GF-D8 (cell line): ENCODE results near the gene KCTD13.
"Not testable (repeated sequence)": the region's sequence is repeated elsewhere in the genome, so short reads cannot be mapped to it uniquely, and the experiment has no call there.

Source experiments
- DNase-seq: peaks from one replicate; lab custom pipeline; 2025; lab: John Stamatoyannopoulos, UW

The KCTD13 gene

GRCh38 chr16:29907973-29908372 is 18.1 kb downstream of the KCTD13 start:
- DNase-seq = no peak

GRCh38 chr16:29906520-29907244 is 19.3 kb downstream of the KCTD13 start:
- no peak for DNase-seq

- DNase-seq = no peak
These were observed 20.4 kb downstream of the KCTD13 start for GRCh38 chr16:29905668-29906067.

GRCh38 chr16:29904947-29905346 is 21.1 kb downstream of the KCTD13 start:
- no peak for DNase-seq

- no peak for DNase-seq
These were observed 22.4 kb downstream of the KCTD13 start for GRCh38 chr16:29903590-29903989.

GRCh38 chr16:29901607-29901945 is 24.4 kb downstream of the KCTD13 start:
- DNase-seq = no peak

- DNase-seq = no peak
These were observed 25.0 kb downstream of the KCTD13 start for GRCh38 chr16:29900888-29901606.

- no peak for DNase-seq
These were observed 25.7 kb downstream of the KCTD13 start, which contains the start of gene ASPHD1 for GRCh38 chr16:29900102-29900887. Gene ASPHD1 (plus strand): TSS chr16:29900488. CDS start chr16:29900972, 484 bp downstream.

GRCh38 chr16:29899516-29900101 is 26.4 kb downstream of the KCTD13 start, which contains the start of gene SEZ6L2:
Gene SEZ6L2 (minus strand): TSS chr16:29899550. CDS start chr16:29899019, 531 bp downstream.
- no peak for DNase-seq

GRCh38 chr16:29898804-29899515 is 27.1 kb downstream of the KCTD13 start:
- no peak for DNase-seq

- no peak for DNase-seq
These were observed 27.8 kb downstream of the KCTD13 start for GRCh38 chr16:29898135-29898803.

GRCh38 chr16:29897333-29897732 is 28.7 kb downstream of the KCTD13 start:
- no peak for DNase-seq

- no peak for DNase-seq
These were observed 29.2 kb downstream of the KCTD13 start for GRCh38 chr16:29896841-29897240.

GRCh38 chr16:29894352-29894751 is 31.7 kb downstream of the KCTD13 start:
- DNase-seq = no peak

GRCh38 chr16:29893553-29893952 is 32.5 kb downstream of the KCTD13 start:
- no peak for DNase-seq

GRCh38 chr16:29892458-29892813 is 33.6 kb downstream of the KCTD13 start:
- DNase-seq = no peak

- no peak for DNase-seq
These were observed 34.2 kb downstream of the KCTD13 start for GRCh38 chr16:29891525-29892457.

GRCh38 chr16:29889372-29889771 is 36.7 kb downstream of the KCTD13 start:
- not testable (repeated sequence) for DNase-seq

GRCh38 chr16:29883987-29884386 is 42.0 kb downstream of the KCTD13 start:
- DNase-seq = no peak

GRCh38 chr16:29881050-29881449 is 45.0 kb downstream of the KCTD13 start:
- DNase-seq = no peak
